NOMO-1 (cell line): ENCODE measurements around the gene KIAA0753.

ENCODE experiments used
- DNase-seq, 2 experiments: peaks; one replicate each; lab custom pipeline; 2025; ENCODE audit not compliant: unreplicated experiment in 2 of 2; lab: John Stamatoyannopoulos, UW

KIAA0753 gene

GRCh38 chr17:6528557-6528956, 112.0 kb downstream of the KIAA0753 start:
- DNase-seq: no peak
